ENCODE data around the gene OR4N5.
"Not testable (repeated sequence)": the region's sequence is repeated elsewhere in the genome, so short reads cannot be mapped to it uniquely, and the experiment has no call there.

The OR4N5 gene

GRCh38 chr14:20138520-20138919 lies at the start of gene OR4N5:
OR4N5 (plus strand) TSS chr14:20138820; CDS start chr14:20143736, 4,916 bp downstream.
- Histone ChIP-seq H3K4me3 (no peak within 1 kb of the TSS), H3K4me1 (no peaks in the 10 kb centered on the region), H3K27me3 (ENCODE audit: low read depth) (no peaks in the 10 kb centered on the region), H3K9me3 (no peaks in the 10 kb centered on the region), H3K36me3 (replicated peaks) (no peaks in the 10 kb centered on the region)
- DNase-seq (ENCODE audit: low spot score in 2 of 2) = no peak
- in situ Hi-C loops (cut with MboI; ENCODE audit: low sequenced_read_pairs) = no loop called here

GRCh38 chr14:20092050-20092449 lies 46.6 kb upstream of the OR4N5 start:
- Histone ChIP-seq H3K4me1 (no peaks in the 10 kb centered on the region), H3K27me3 (ENCODE audit: low read depth) (no peaks in the 10 kb centered on the region), H3K9me3 (peaks cover 2% of the 10 kb centered on the region; the same call in 1 of the 2 replicates), H3K4me3 (no peak overlapping the region), H3K36me3 (replicated peaks) (no peaks in the 10 kb centered on the region)
- DNase-seq (ENCODE audit: low spot score in 2 of 2) = no peak
- in situ Hi-C loops (cut with MboI; ENCODE audit: low sequenced_read_pairs) = no loop called here

- no peaks in the 10 kb centered on the region for H3K4me1 ChIP-seq
- in situ Hi-C loops (cut with MboI; ENCODE audit: low sequenced_read_pairs) = no loop called here
- no peak overlapping the region for H3K4me3 ChIP-seq
- H3K36me3 ChIP-seq (replicated peaks) = no peaks in the 10 kb centered on the region
- H3K9me3 ChIP-seq = peaks cover 2% of the 10 kb centered on the region; the same call in 1 of the 2 replicates
- no peak for DNase-seq (ENCODE audit: low spot score in 2 of 2)
- H3K27me3 ChIP-seq (ENCODE audit: low read depth) = no peaks in the 10 kb centered on the region
Measured at GRCh38 chr14:20093442-20093841, 45.2 kb upstream of the OR4N5 start.

GRCh38 chr14:20098926-20099770 lies 39.5 kb upstream of the OR4N5 start:
- in situ Hi-C loops (cut with MboI; ENCODE audit: low sequenced_read_pairs); H3K9me3 ChIP-seq; DNase-seq (ENCODE audit: low spot score in 2 of 2): not testable (repeated sequence)

GRCh38 chr14:20110438-20110837 lies 28.2 kb upstream of the OR4N5 start, which contains the start of gene OR4K17:
OR4K17 (plus strand) TSS chr14:20110739; CDS start chr14:20117500, 6,761 bp downstream.
- no peak for DNase-seq (ENCODE audit: low spot score in 2 of 2)
- Histone ChIP-seq H3K4me1 (no peaks in the 10 kb centered on the region), H3K36me3 (replicated peaks) (no peaks in the 10 kb centered on the region), H3K9me3 (no peaks in the 10 kb centered on the region), H3K27me3 (ENCODE audit: low read depth) (no peaks in the 10 kb centered on the region), H3K4me3 (no peak within 1 kb of the TSS)
- in situ Hi-C loops (cut with MboI; ENCODE audit: low sequenced_read_pairs) = no loop called here

More at GRCh38 chr14:20098926-20099770, 39.5 kb upstream of the OR4N5 start:
- H3K4me1 ChIP-seq; H3K4me3 ChIP-seq; H3K27me3 ChIP-seq (ENCODE audit: low read depth); H3K36me3 ChIP-seq (replicated peaks): not testable (repeated sequence)

- Histone ChIP-seq H3K36me3 (replicated peaks) (no peaks in the 10 kb centered on the region), H3K4me3 (no peak overlapping the region), H3K4me1 (no peaks in the 10 kb centered on the region), H3K9me3 (no peaks in the 10 kb centered on the region), H3K27me3 (ENCODE audit: low read depth) (no peaks in the 10 kb centered on the region)
- no peak for DNase-seq (ENCODE audit: low spot score in 2 of 2)
- in situ Hi-C loops (cut with MboI; ENCODE audit: low sequenced_read_pairs) = no loop called here
Measured at GRCh38 chr14:20112321-20112720, 26.3 kb upstream of the OR4N5 start.

GRCh38 chr14:20116748-20117147 lies 21.9 kb upstream of the OR4N5 start:
- Histone ChIP-seq H3K4me1 (no peaks in the 10 kb centered on the region), H3K27me3 (ENCODE audit: low read depth) (no peaks in the 10 kb centered on the region), H3K36me3 (replicated peaks) (no peaks in the 10 kb centered on the region), H3K4me3 (no peak overlapping the region), H3K9me3 (no peaks in the 10 kb centered on the region)
- DNase-seq (ENCODE audit: low spot score in 2 of 2) = no peak
- in situ Hi-C loops (cut with MboI; ENCODE audit: low sequenced_read_pairs) = no loop called here

GRCh38 chr14:20118795-20119194 lies 19.8 kb upstream of the OR4N5 start:
- Histone ChIP-seq H3K4me3 (no peak overlapping the region), H3K9me3 (no peaks in the 10 kb centered on the region), H3K36me3 (replicated peaks) (no peaks in the 10 kb centered on the region), H3K27me3 (ENCODE audit: low read depth) (no peaks in the 10 kb centered on the region), H3K4me1 (no peaks in the 10 kb centered on the region)
- DNase-seq (ENCODE audit: low spot score in 2 of 2) = no peak
- in situ Hi-C loops (cut with MboI; ENCODE audit: low sequenced_read_pairs) = no loop called here

GRCh38 chr14:20143911-20144310 lies 5.3 kb downstream of the OR4N5 start:
- no peaks in the 10 kb centered on the region for H3K27me3 ChIP-seq (ENCODE audit: low read depth)
- no peak for DNase-seq (ENCODE audit: low spot score in 2 of 2)
- no peaks in the 10 kb centered on the region for H3K9me3 ChIP-seq

GRCh38 chr14:20144820-20145219 lies 6.2 kb downstream of the OR4N5 start:
- in situ Hi-C loops (cut with MboI; ENCODE audit: low sequenced_read_pairs) = no loop called here
- DNase-seq (ENCODE audit: low spot score in 2 of 2) = no peak
- H3K27me3 ChIP-seq (ENCODE audit: low read depth) = no peaks in the 10 kb centered on the region
- no peaks in the 10 kb centered on the region for H3K36me3 ChIP-seq (replicated peaks)
- no peak overlapping the region for H3K4me3 ChIP-seq
- no peaks in the 10 kb centered on the region for H3K9me3 ChIP-seq
- no peaks in the 10 kb centered on the region for H3K4me1 ChIP-seq

More at GRCh38 chr14:20143911-20144310, 5.3 kb downstream of the OR4N5 start:
- no peaks in the 10 kb centered on the region for H3K36me3 ChIP-seq (replicated peaks)
- H3K4me1 ChIP-seq = no peaks in the 10 kb centered on the region
- no peak overlapping the region for H3K4me3 ChIP-seq
- in situ Hi-C loops (cut with MboI; ENCODE audit: low sequenced_read_pairs) = no loop called here

GRCh38 chr14:20164462-20164861 lies 25.8 kb downstream of the OR4N5 start:
- Histone ChIP-seq H3K9me3 (no peaks in the 10 kb centered on the region), H3K4me3 (no peak overlapping the region), H3K27me3 (ENCODE audit: low read depth) (no peaks in the 10 kb centered on the region), H3K36me3 (replicated peaks) (no peaks in the 10 kb centered on the region), H3K4me1 (no peaks in the 10 kb centered on the region)
- in situ Hi-C loops (cut with MboI; ENCODE audit: low sequenced_read_pairs) = no loop called here
- no peak for DNase-seq (ENCODE audit: low spot score in 2 of 2)

GRCh38 chr14:20167091-20167490 lies 28.5 kb downstream of the OR4N5 start:
- Histone ChIP-seq H3K4me1 (no peaks in the 10 kb centered on the region), H3K27me3 (ENCODE audit: low read depth) (no peaks in the 10 kb centered on the region), H3K4me3 (no peak overlapping the region), H3K9me3 (no peaks in the 10 kb centered on the region), H3K36me3 (replicated peaks) (no peaks in the 10 kb centered on the region)
- in situ Hi-C loops (cut with MboI; ENCODE audit: low sequenced_read_pairs) = no loop called here
- no peak for DNase-seq (ENCODE audit: low spot score in 2 of 2)

GRCh38 chr14:20169852-20170251 lies 31.2 kb downstream of the OR4N5 start:
- H3K4me3 ChIP-seq; in situ Hi-C loops (cut with MboI; ENCODE audit: low sequenced_read_pairs); H3K27me3 ChIP-seq (ENCODE audit: low read depth); H3K4me1 ChIP-seq; H3K9me3 ChIP-seq; H3K36me3 ChIP-seq (replicated peaks); DNase-seq (ENCODE audit: low spot score in 2 of 2): not testable (repeated sequence)

- H3K4me3 ChIP-seq; in situ Hi-C loops (cut with MboI; ENCODE audit: low sequenced_read_pairs); DNase-seq (ENCODE audit: low spot score in 2 of 2); H3K9me3 ChIP-seq; H3K4me1 ChIP-seq; H3K27me3 ChIP-seq (ENCODE audit: low read depth); H3K36me3 ChIP-seq (replicated peaks): not testable (repeated sequence)
Measured at GRCh38 chr14:20174205-20174604, 35.6 kb downstream of the OR4N5 start.
